GM23338 (cell line): ENCODE results near the gene RPS3A. TPM values are rescaled to one million over a fixed set of nuclear protein-coding genes. Genes with fewer than 3 reads are reported as not detected.
"Not testable (repeated sequence)": the region's sequence is repeated elsewhere in the genome, so short reads cannot be mapped to it uniquely, and the experiment has no call there.

Experiments
- ATAC-seq: fragments of 200-7000 bp; cut with Tn5 transposase; 3 replicates; pipeline ENCODE4 v1.9.1; 2020
- DNase-seq: peaks from one replicate; pipeline ENCODE4 v3.0.0-alpha.2; 2015; ENCODE audit warnings: low spot score
- H2AFZ ChIP-seq: fragments of 200-600 bp; sonication (generic); 2 replicates; pipeline ENCODE4 v1.8.0; 2016; ENCODE audit warnings: antibody characterized with exemption, mild to moderate bottlenecking, moderate library complexity
- H3F3A ChIP-seq: fragments of 200-600 bp; sonication (generic); replicated peaks from 2 replicates; pipeline ENCODE4 v1.8.0; 2017; ENCODE audit warnings: antibody characterized with exemption, mixed run types, low read depth
- H3K27ac ChIP-seq: fragments of 200-600 bp; sonication (generic); 2 replicates; pipeline ENCODE4 v1.6.1; 2016; ENCODE audit warnings: low read depth
- H3K27me3 ChIP-seq: fragments of 200-600 bp; sonication (generic); 2 replicates; pipeline ENCODE4 v1.8.0; 2016; ENCODE audit warnings: mild to moderate bottlenecking, mixed run types, moderate library complexity; ENCODE audit not compliant: insufficient read depth
- H3K36me3 ChIP-seq: fragments of 200-600 bp; sonication (generic); 2 replicates; pipeline ENCODE4 v1.8.0; 2016; ENCODE audit warnings: mild to moderate bottlenecking; ENCODE audit not compliant: insufficient read depth
- H3K4me1 ChIP-seq: fragments of 200-600 bp; sonication (generic); 2 replicates; pipeline ENCODE4 v1.8.0; 2016; ENCODE audit warnings: mild to moderate bottlenecking, moderate library complexity; ENCODE audit not compliant: insufficient read depth
- H3K4me2 ChIP-seq: fragments of 200-600 bp; sonication (generic); 2 replicates; pipeline ENCODE4 v1.7.1; 2017; ENCODE audit warnings: mixed run types
- H3K4me3 ChIP-seq: fragments of 200-600 bp; sonication (generic); 2 replicates; pipeline ENCODE4 v1.6.1; 2016; ENCODE audit warnings: mixed run types
- H3K79me2 ChIP-seq: fragments of 200-600 bp; sonication (generic); replicated peaks from 2 replicates; pipeline ENCODE4 v1.8.0; 2017; ENCODE audit warnings: mild to moderate bottlenecking; ENCODE audit not compliant: insufficient read depth
- H3K9me2 ChIP-seq: fragments of 200-600 bp; sonication (generic); 2 replicates; pipeline ENCODE4 v1.8.0; 2017; ENCODE audit not compliant: insufficient read depth
- H4K20me1 ChIP-seq: fragments of 200-600 bp; sonication (generic); replicated peaks from 2 replicates; pipeline ENCODE4 v1.8.0; 2017; ENCODE audit warnings: mild to moderate bottlenecking; ENCODE audit not compliant: insufficient read depth
- H3K27ac Mint-ChIP-seq: 2 replicates; pipeline ENCODE4 v1.8.0; 2020; ENCODE audit warnings: inconsistent platforms, mild to moderate bottlenecking, moderate library complexity, mixed read lengths
- H3K27me3 Mint-ChIP-seq: 3 replicates; pipeline ENCODE4 v1.8.0; 2022; ENCODE audit warnings: low read depth, mild to moderate bottlenecking, moderate library complexity, mixed read lengths, inconsistent platforms; ENCODE audit not compliant: insufficient read depth, poor library complexity
- H3K36me3 Mint-ChIP-seq: 3 replicates; pipeline ENCODE4 v1.8.0; 2021; ENCODE audit warnings: low read depth, mild to moderate bottlenecking, inconsistent platforms, moderate library complexity, mixed read lengths
- H3K4me1 Mint-ChIP-seq: 3 replicates; pipeline ENCODE4 v1.8.0; 2020; ENCODE audit warnings: mild to moderate bottlenecking, inconsistent platforms, mixed read lengths
- H3K4me3 Mint-ChIP-seq: 3 replicates; pipeline ENCODE4 v1.8.0; 2021; ENCODE audit warnings: moderate library complexity, mild to moderate bottlenecking, inconsistent platforms, mixed read lengths
- H3K9me3 Mint-ChIP-seq: 3 replicates; pipeline ENCODE4 v1.8.0; 2020; ENCODE audit warnings: moderate library complexity, mild to moderate bottlenecking, inconsistent platforms, mixed read lengths
- CTCF ChIP-seq, 2 experiments: fragments of 200-600 bp in 1 of 2; sonication (generic) in 1 of 2; conservative IDR thresholded peaks; 2 replicates each; pipeline versions ENCODE4 v1.5.1 to v1.6.1; 2016 to 2017; ENCODE audit warnings: antibody characterized with exemption in 2 of 2, low read depth in 2 of 2, mild to moderate bottlenecking in 2 of 2, moderate library complexity in 1 of 2
- ETS1 ChIP-seq: IDR thresholded peaks from 2 replicates; pipeline ENCODE4 v1.6.1; 2016; ENCODE audit warnings: antibody characterized with exemption
- EZH2 ChIP-seq: fragments of 200-600 bp; sonication (generic); IDR thresholded peaks from one replicate; pipeline ENCODE4 v1.8.0; 2017; ENCODE audit warnings: antibody characterized with exemption, mild to moderate bottlenecking, low read depth; ENCODE audit not compliant: unreplicated experiment
- EZH2phosphoT487 ChIP-seq: fragments of 200-600 bp; sonication (generic); IDR thresholded peaks from one replicate; pipeline ENCODE4 v1.8.1; 2018; ENCODE audit warnings: antibody characterized with exemption; ENCODE audit not compliant: unreplicated experiment
- JUNB ChIP-seq: IDR thresholded peaks from one replicate; pipeline ENCODE4 v1.6.1; 2016; ENCODE audit warnings: antibody characterized with exemption; ENCODE audit not compliant: unreplicated experiment
- NANOG ChIP-seq: IDR thresholded peaks from 2 replicates; pipeline ENCODE4 v1.6.1; 2016; ENCODE audit warnings: antibody characterized with exemption, borderline replicate concordance
- POLR2AphosphoS5 ChIP-seq: IDR thresholded peaks from 2 replicates; pipeline ENCODE4 v1.6.1; 2016; ENCODE audit warnings: antibody characterized with exemption, low read depth
- REST ChIP-seq: IDR thresholded peaks from one replicate; pipeline ENCODE4 v1.6.1; 2018; ENCODE audit warnings: antibody characterized with exemption; ENCODE audit not compliant: unreplicated experiment
- ZNF331 ChIP-seq: fragments of 250-450 bp; sonication (Bioruptor Pico); IDR thresholded peaks from 2 replicates; pipeline ENCODE4 v1.5.0; 2020; ENCODE audit warnings: low read depth, mild to moderate bottlenecking, moderate library complexity
- polyA plus RNA-seq: library from polyadenylated mRNA; unstranded; fragments of >200 nt; fragmentation: Nextera tagmentation; extraction: Ambion mirVana; gene quantifications from 2 replicates; pipeline ENCODE4 v1.2.1, GENCODE V29; 2016
- total RNA-seq: library from RNA; depleted of rRNA; stranded (reverse); fragments of >200 nt; shearing (Covaris generic); gene quantifications from 2 replicates; pipeline ENCODE4 v1.2.3, GENCODE V29; 2014

Gene RPS3A
- total and polyA plus RNA-seq, 2 experiments from 2014 or later, result 2,486 to 3,506 TPM

- Mint-ChIP-seq H3K27ac (no peak overlapping the region), H3K4me3 (no peak overlapping the region), H3K4me1 (no peaks in the 10 kb centered on the region), H3K27me3 (peaks cover 5% of the 10 kb centered on the region), H3K36me3 (no peaks in the 10 kb centered on the region), H3K9me3 (no peaks in the 10 kb centered on the region)
- H3K27me3 ChIP-seq, result no peaks in the 10 kb centered on the region
- TF ChIP-seq JUNB (no peak), ETS1 (no peak), ZNF331 (CRISPR knock-in tag) (no peak), CTCF (conservative IDR thresholded peaks at IDR 0.05; ENCODE audit: low read depth in 2 of 2) (no peak), NANOG (no peak), REST (no peak), EZH2 (no peak), EZH2phosphoT487 (no peak), POLR2AphosphoS5 (no peak)
- no peaks in the 10 kb centered on the region for H3K36me3 ChIP-seq
- no peaks in the 10 kb centered on the region for H3K79me2 ChIP-seq
- no peak overlapping the region for H3K4me3 ChIP-seq
- no peak overlapping the region for H3K4me2 ChIP-seq
- no peak for ATAC-seq
- H3F3A ChIP-seq, result no peaks in the 10 kb centered on the region
- no peaks in the 10 kb centered on the region for H3K4me1 ChIP-seq
- no peak overlapping the region for H2AFZ ChIP-seq
- no peak overlapping the region for H3K27ac ChIP-seq
- no peaks in the 10 kb centered on the region for H4K20me1 ChIP-seq
- no peak for DNase-seq
- H3K9me2 ChIP-seq, result no peaks in the 10 kb centered on the region
Measured at GRCh38 chr4:151074416-151074916, 25.0 kb upstream of the RPS3A start.

- H3K4me1 Mint-ChIP-seq, H3K36me3 Mint-ChIP-seq, H3K4me1 ChIP-seq, H4K20me1 ChIP-seq, H3K27me3 Mint-ChIP-seq, H3K9me3 Mint-ChIP-seq, H3K4me2 ChIP-seq, H3K27ac ChIP-seq, DNase-seq, H3K79me2 ChIP-seq, H3K27me3 ChIP-seq, H2AFZ ChIP-seq, H3K4me3 Mint-ChIP-seq, H3K36me3 ChIP-seq, ATAC-seq, H3K9me2 ChIP-seq, H3F3A ChIP-seq, H3K4me3 ChIP-seq, H3K27ac Mint-ChIP-seq: not testable (repeated sequence)
Measured at GRCh38 chr4:151077978-151078377, 21.4 kb upstream of the RPS3A start.
